OCI-LY1 (cell line): ENCODE results near the gene ICE2.

ENCODE experiments used
- H2AFZ ChIP-seq: fragments of 200-600 bp; sonication (generic), shearing (Covaris generic); 2 replicates; pipeline ENCODE4 v1.6.0; 2014; ENCODE audit warnings: antibody characterized with exemption, mild to moderate bottlenecking, low read length
- H3F3A ChIP-seq: fragments of 200-600 bp; sonication (generic), shearing (Covaris generic); 2 replicates; pipeline ENCODE4 v1.6.0; 2014; ENCODE audit warnings: mild to moderate bottlenecking, antibody characterized with exemption, low read length, moderate library complexity; ENCODE audit not compliant: insufficient read depth
- H3K27ac ChIP-seq: fragments of 200-600 bp; sonication (generic); 2 replicates; pipeline ENCODE4 v1.5.1; 2014; ENCODE audit warnings: low read length, mixed run types, mild to moderate bottlenecking, low read depth; ENCODE audit not compliant: poor library complexity, severe bottlenecking
- H3K27me3 ChIP-seq: fragments of 200-600 bp; sonication (generic); 2 replicates; pipeline ENCODE4 v1.6.0; 2014; ENCODE audit warnings: antibody characterized with exemption, mild to moderate bottlenecking, low read length, moderate library complexity; ENCODE audit not compliant: insufficient read depth
- H3K36me3 ChIP-seq: fragments of 200-600 bp; sonication (generic); 2 replicates; pipeline ENCODE4 v1.6.1; 2014; ENCODE audit warnings: mild to moderate bottlenecking, antibody characterized with exemption, low read length, moderate library complexity, mixed read lengths; ENCODE audit not compliant: insufficient read depth
- H3K4me1 ChIP-seq: fragments of 200-600 bp; sonication (generic); 2 replicates; pipeline ENCODE4 v1.5.1; 2014; ENCODE audit warnings: mild to moderate bottlenecking, low read length, moderate library complexity; ENCODE audit not compliant: insufficient read depth, severe bottlenecking
- H3K4me2 ChIP-seq: fragments of 200-600 bp; sonication (generic), shearing (Covaris generic); 2 replicates; pipeline ENCODE4 v1.6.1; 2014; ENCODE audit warnings: low read length
- H3K4me3 ChIP-seq: fragments of 200-600 bp; sonication (generic); 2 replicates; pipeline ENCODE4 v1.5.1; 2014; ENCODE audit warnings: low read length, low read depth, mild to moderate bottlenecking, mixed read lengths; ENCODE audit not compliant: poor library complexity, severe bottlenecking
- H3K79me2 ChIP-seq: fragments of 200-600 bp; shearing (Covaris generic); 2 replicates; pipeline ENCODE4 v1.6.1; 2016; ENCODE audit warnings: mixed run types, low read length, mixed read lengths; ENCODE audit not compliant: insufficient read depth
- H3K9ac ChIP-seq: fragments of 200-600 bp; sonication (generic), shearing (Covaris generic); 2 replicates; pipeline ENCODE4 v1.6.1; 2014; ENCODE audit warnings: mild to moderate bottlenecking, low read length, mixed read lengths
- H3K9me2 ChIP-seq: fragments of 200-600 bp; sonication (generic), shearing (Covaris generic); 2 replicates; pipeline ENCODE4 v1.6.1; 2014; ENCODE audit warnings: low read depth, mild to moderate bottlenecking, low read length, mixed read lengths
- H3K9me3 ChIP-seq: fragments of 200-600 bp; shearing (Covaris generic); 2 replicates; pipeline ENCODE4 v1.6.1; 2014; ENCODE audit warnings: low read length, mixed read lengths
- H4K20me1 ChIP-seq: fragments of 200-600 bp; sonication (generic), shearing (Covaris generic); 2 replicates; pipeline ENCODE4 v1.6.0; 2016; ENCODE audit warnings: mild to moderate bottlenecking, low read length; ENCODE audit not compliant: insufficient read depth
- CTCF ChIP-seq: fragments of 200-600 bp; sonication (generic), shearing (Covaris generic); IDR thresholded peaks from 2 replicates; pipeline ENCODE4 v1.5.1; 2017; ENCODE audit warnings: mild to moderate bottlenecking, antibody characterized with exemption, low read length, moderate library complexity, mixed read lengths
- EZH2 ChIP-seq: fragments of 200-600 bp; sonication (generic), shearing (Covaris generic); IDR thresholded peaks from 2 replicates; pipeline ENCODE4 v1.8.0; 2017; ENCODE audit warnings: borderline replicate concordance, mixed run types, mild to moderate bottlenecking, antibody characterized with exemption, low read length, moderate library complexity, mixed read lengths

The ICE2 gene

GRCh38 chr15:60480888-60481287 is 1.9 kb upstream of the ICE2 start:
- Histone ChIP-seq H3K9ac (no peak overlapping the region), H3K4me3 (no peak overlapping the region), H3K27me3 (no peaks in the 10 kb centered on the region), H3K4me2 (no peak overlapping the region), H3K9me2 (no peaks in the 10 kb centered on the region), H3K36me3 (peaks cover 10% of the 10 kb centered on the region), H3K79me2 (peaks cover 19% of the 10 kb centered on the region), H2AFZ (no peak overlapping the region), H3K27ac (no peak overlapping the region), H4K20me1 (no peaks in the 10 kb centered on the region), H3K9me3 (no peaks in the 10 kb centered on the region), H3F3A (no peaks in the 10 kb centered on the region), H3K4me1 (peaks cover 32% of the 10 kb centered on the region)
- TF ChIP-seq EZH2: no peak

- Histone ChIP-seq H3K79me2 (peaks cover 19% of the 10 kb centered on the region), H3F3A (no peaks in the 10 kb centered on the region), H3K9ac (no peak overlapping the region; the same call in 1 of the 2 replicates), H3K27ac (no peak overlapping the region), H3K4me3 (peak overlapping the region; percentile 91), H3K9me3 (no peaks in the 10 kb centered on the region), H4K20me1 (no peaks in the 10 kb centered on the region), H3K36me3 (peaks cover 15% of the 10 kb centered on the region), H3K4me2 (peak overlapping the region; percentile 80; the same call in 1 of the 2 replicates), H3K27me3 (no peaks in the 10 kb centered on the region), H3K4me1 (peaks cover 32% of the 10 kb centered on the region), H3K9me2 (no peaks in the 10 kb centered on the region), H2AFZ (no peak overlapping the region)
- TF ChIP-seq CTCF (no peak), EZH2 (no peak)
Observed at GRCh38 chr15:60480149-60480548, 1.2 kb upstream of the ICE2 start.

- H3K27me3 ChIP-seq: no peaks in the 10 kb centered on the region
- peak overlapping the region; percentile 87 for H2AFZ ChIP-seq
- H3K4me1 ChIP-seq: peaks cover 32% of the 10 kb centered on the region
- TF ChIP-seq CTCF (no peak), EZH2 (no peak)
- H3K36me3 ChIP-seq: peaks cover 21% of the 10 kb centered on the region
- H4K20me1 ChIP-seq: no peaks in the 10 kb centered on the region
- peak overlapping the region; percentile 97 for H3K9ac ChIP-seq
- peak overlapping the region; percentile 91 for H3K4me3 ChIP-seq
- peaks cover 19% of the 10 kb centered on the region for H3K79me2 ChIP-seq
- no peaks in the 10 kb centered on the region for H3K9me2 ChIP-seq
- no peak overlapping the region for H3K27ac ChIP-seq
- H3K9me3 ChIP-seq: no peaks in the 10 kb centered on the region
- H3K4me2 ChIP-seq: peak overlapping the region; percentile 80
- no peaks in the 10 kb centered on the region for H3F3A ChIP-seq
Observed at GRCh38 chr15:60479361-60480110, 594 bp upstream of the ICE2 start.
